Measurements from ENCODE around the gene WDFY2. TPM values are rescaled to one million over a fixed set of nuclear protein-coding genes. Genes with fewer than 3 reads are reported as not detected.

Gene WDFY2
- total and polyA plus RNA-seq, 2 of the 8 experiments (the other 6 are each of a cell fraction or from before 2014, with no cell fraction given): 13.9 to 29.0 TPM

DNA sequence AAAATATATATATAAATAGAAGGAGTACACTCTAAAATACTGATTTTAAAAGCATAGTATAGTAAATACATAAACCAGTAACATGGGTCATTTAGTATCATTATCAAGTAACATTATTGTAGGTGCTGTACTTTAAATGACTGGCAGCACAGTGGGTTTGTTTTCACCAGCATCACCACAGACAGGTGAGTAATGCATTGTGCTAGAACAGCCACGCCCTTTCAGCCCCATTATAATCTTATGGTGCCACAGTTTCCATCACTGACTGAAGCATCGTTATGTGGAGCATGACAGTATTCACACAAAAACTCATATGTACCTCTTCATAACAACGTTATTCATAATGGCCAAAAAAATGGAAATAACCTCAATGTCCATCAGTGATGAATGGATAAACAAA, 131.4 kb downstream of the WDFY2 start (continued):
- TF ChIP-seq TEAD4 (IDR thresholded peaks at IDR 0.05; ENCODE audit: low read depth, low read length): no peak
- no peak for TF ChIP-seq CREB1 (IDR thresholded peaks at IDR 0.05)
- no peak for TF ChIP-seq SIRT6 (IDR thresholded peaks at IDR 0.05; ENCODE audit: low read length)
- no peak for TF ChIP-seq CHD1 (IDR thresholded peaks at IDR 0.05; ENCODE audit: low read depth, low read length)
- no peak for TF ChIP-seq YY1 (IDR thresholded peaks at IDR 0.05; ENCODE audit: low read depth, low read length)

All from H1 (cell line).